Astrocyte (in vitro differentiated cells and primary cell): ENCODE data around the gene FES.

Experiments
- EZH2 ChIP-seq: IDR thresholded peaks from 2 replicates; pipeline ENCODE4 v1.6.1; 2012; ENCODE audit warnings: mild to moderate bottlenecking, low read length, inconsistent platforms; ENCODE audit not compliant: insufficient read depth
- TF ChIP-seq, protein P1 (sequence below): IDR thresholded peaks from 2 replicates; pipeline ENCODE4 v1.5.1; 2011; ENCODE audit warnings: low read depth, mild to moderate bottlenecking, inconsistent platforms, low read length, moderate library complexity; ENCODE audit not compliant: insufficient read depth

DNA sequence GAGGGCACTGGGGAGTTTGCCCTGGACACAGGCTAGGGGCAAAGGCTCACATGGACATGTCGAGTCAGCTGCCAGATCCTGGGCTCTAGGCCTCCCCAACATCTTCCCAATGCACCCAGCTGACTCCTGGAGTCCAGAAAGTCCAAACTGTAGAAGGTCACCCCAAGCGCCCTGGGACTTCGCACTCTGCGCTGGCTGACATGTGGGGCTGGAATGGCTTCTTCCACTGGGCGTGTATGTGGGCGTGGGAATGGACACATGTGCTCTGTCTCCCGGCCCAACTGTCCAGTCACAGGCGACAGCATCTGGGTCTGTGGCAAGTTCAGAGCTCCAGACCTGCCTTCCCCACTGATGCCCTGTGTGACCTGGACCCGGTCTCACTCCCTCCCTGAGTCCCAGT, 29.2 kb upstream of the FES start:
- TF ChIP-seq, protein P1, sequence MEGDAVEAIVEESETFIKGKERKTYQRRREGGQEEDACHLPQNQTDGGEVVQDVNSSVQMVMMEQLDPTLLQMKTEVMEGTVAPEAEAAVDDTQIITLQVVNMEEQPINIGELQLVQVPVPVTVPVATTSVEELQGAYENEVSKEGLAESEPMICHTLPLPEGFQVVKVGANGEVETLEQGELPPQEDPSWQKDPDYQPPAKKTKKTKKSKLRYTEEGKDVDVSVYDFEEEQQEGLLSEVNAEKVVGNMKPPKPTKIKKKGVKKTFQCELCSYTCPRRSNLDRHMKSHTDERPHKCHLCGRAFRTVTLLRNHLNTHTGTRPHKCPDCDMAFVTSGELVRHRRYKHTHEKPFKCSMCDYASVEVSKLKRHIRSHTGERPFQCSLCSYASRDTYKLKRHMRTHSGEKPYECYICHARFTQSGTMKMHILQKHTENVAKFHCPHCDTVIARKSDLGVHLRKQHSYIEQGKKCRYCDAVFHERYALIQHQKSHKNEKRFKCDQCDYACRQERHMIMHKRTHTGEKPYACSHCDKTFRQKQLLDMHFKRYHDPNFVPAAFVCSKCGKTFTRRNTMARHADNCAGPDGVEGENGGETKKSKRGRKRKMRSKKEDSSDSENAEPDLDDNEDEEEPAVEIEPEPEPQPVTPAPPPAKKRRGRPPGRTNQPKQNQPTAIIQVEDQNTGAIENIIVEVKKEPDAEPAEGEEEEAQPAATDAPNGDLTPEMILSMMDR = no peak
- no peak for TF ChIP-seq EZH2
